Measurements from ENCODE around the gene IRGM. TPM values are rescaled to one million over a fixed set of nuclear protein-coding genes. Genes with fewer than 3 reads are reported as not detected.
"Not testable (repeated sequence)": the region's sequence is repeated elsewhere in the genome, so short reads cannot be mapped to it uniquely, and the experiment has no call there.

Gene IRGM
- total RNA-seq, 2 donors from 2014 or later = 4.1 to 7.6 TPM

DNA sequence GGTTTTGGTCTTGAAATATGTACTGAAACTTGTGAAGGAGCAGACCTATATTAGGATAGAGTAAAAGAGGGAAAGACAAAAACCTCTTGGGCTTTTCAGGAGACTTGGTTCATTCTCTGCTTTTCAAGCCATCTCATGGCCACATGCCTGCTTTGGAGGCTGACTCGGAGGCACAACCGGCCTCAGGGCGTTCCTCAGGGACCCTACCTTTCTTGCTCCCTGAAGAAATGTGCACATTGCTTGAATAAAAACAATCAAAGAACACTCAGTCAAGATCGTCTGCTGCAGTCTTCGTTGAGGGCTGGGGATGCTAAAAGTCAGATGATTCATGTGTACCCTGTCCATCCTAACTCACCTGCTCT is 994 bp downstream of the IRGM start:
- H3K9me3 Mint-ChIP-seq = no peaks in the 10 kb centered on the region
- H3K4me3 Mint-ChIP-seq = peak overlapping the region; percentile 79 to 87

DNA sequence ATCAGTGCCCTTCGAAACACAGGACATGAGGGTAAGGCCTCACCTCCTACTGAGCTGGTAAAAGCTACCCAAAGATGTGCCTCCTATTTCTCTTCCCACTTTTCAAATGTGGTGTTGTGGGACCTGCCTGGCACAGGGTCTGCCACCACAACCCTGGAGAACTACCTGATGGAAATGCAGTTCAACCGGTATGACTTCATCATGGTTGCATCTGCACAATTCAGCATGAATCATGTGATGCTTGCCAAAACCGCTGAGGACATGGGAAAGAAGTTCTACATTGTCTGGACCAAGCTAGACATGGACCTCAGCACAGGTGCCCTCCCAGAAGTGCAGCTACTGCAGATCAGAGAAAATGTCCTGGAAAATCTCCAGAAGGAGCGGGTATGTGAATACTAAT is 1.9 kb downstream of the IRGM start:
- H3K36me3 Mint-ChIP-seq (ENCODE audit: insufficient read depth in 2 of 2) = peaks cover 3 to 4% of the 10 kb centered on the region in 2 donors
- H3K9me3 Mint-ChIP-seq = no peaks in the 10 kb centered on the region
- DNase-seq (no peak), ATAC-seq (replicated peaks in 1 of 2) (no peak)
- no peak overlapping the region for H3K27ac Mint-ChIP-seq
- H3K4me1 Mint-ChIP-seq (ENCODE audit: low read depth) = peaks cover 21% of the 10 kb centered on the region
- no peaks in the 10 kb centered on the region for H3K27me3 Mint-ChIP-seq (ENCODE audit: low read depth)
- peak overlapping the region in 1 of 2 donors; percentile 14 for H3K4me3 Mint-ChIP-seq

More for the DNA sequence above, 994 bp downstream of the IRGM start:
- no peaks in the 10 kb centered on the region for H3K27me3 Mint-ChIP-seq (ENCODE audit: low read depth)
- ATAC-seq (replicated peaks in 1 of 2) (no peak), DNase-seq (no peak)
- no peak overlapping the region for H3K27ac Mint-ChIP-seq
- H3K4me1 Mint-ChIP-seq (ENCODE audit: low read depth) = peaks cover 21% of the 10 kb centered on the region
- peaks cover 3 to 4% of the 10 kb centered on the region in 2 donors for H3K36me3 Mint-ChIP-seq (ENCODE audit: insufficient read depth in 2 of 2)

DNA sequence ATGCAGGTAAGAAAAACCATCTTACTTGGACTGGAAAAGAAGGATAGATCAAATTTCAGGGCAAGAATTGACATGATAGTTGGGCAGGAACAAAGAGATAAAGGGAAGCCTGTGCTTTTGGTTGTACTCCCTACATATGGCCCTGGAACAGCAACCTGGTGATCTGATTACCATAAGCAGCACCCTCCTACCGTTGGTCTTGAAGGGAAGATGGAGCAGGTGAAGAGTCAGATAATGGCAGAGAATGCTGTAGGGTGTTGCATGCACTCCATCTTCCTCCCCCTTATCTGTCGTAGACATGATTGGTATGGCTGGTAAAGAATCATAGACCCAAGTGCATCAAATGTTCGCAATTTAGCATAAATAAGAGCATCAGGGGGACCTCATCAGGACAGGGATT is 4.7 kb downstream of the IRGM start:
- DNase-seq (no peak), ATAC-seq (replicated peaks in 1 of 2) (no peak)
- Mint-ChIP-seq H3K9me3 (peaks cover 0 to 2% of the 10 kb centered on the region in 2 donors), H3K4me1 (ENCODE audit: low read depth) (peaks cover 19% of the 10 kb centered on the region), H3K27ac (no peak overlapping the region), H3K27me3 (ENCODE audit: low read depth) (no peaks in the 10 kb centered on the region), H3K4me3 (no peak overlapping the region), H3K36me3 (ENCODE audit: insufficient read depth in 2 of 2) (peaks cover 0 to 5% of the 10 kb centered on the region in 2 donors)

DNA sequence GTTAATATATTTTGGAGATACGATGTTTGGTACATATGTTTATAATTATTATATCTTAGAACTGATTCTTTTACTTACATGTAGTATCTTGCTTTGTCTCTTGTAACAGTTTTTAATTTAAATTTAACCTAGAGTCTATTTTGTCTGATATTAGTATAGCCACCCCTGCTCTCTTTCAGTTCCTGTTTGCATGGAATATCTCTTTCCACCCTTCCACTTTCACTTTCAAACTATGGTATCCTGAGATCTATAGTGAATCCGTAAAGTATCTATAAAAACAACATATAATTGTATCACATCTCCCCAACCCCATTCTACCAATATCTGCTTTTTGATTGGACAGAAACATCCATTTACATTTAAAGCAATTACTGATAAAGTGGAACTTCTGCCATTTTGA is 7.2 kb downstream of the IRGM start:
- no peaks in the 10 kb centered on the region for H3K27me3 Mint-ChIP-seq (ENCODE audit: low read depth)
- H3K9me3 Mint-ChIP-seq = peaks cover 0 to 2% of the 10 kb centered on the region in 2 donors
- no peaks in the 10 kb centered on the region for H3K4me1 Mint-ChIP-seq (ENCODE audit: low read depth)
- H3K4me3 Mint-ChIP-seq = peak overlapping the region in 1 of 2 donors; percentile 74
- H3K36me3 Mint-ChIP-seq (ENCODE audit: insufficient read depth in 2 of 2) = peaks cover 0 to 3% of the 10 kb centered on the region in 2 donors
- ATAC-seq (replicated peaks in 1 of 2) = no peak
- H3K27ac Mint-ChIP-seq = no peak overlapping the region
- no peak for DNase-seq

DNA sequence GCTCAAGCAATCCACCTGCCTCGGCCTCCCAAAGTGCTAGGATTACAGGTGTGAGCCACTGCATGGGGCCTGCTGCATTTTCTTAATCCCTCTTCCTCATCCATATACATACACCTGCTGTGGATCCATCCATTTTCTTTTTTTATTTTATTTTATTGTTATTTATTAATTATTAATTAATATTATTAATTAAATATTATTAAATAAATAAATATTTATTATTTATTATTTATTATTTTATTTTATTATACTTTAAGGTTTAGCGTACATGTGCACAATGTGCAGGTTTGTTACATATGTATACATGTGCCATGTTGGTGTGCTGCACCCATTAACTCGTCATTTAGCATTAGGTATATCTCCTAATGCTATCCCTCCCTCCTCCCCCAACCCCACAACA is 10.4 kb downstream of the IRGM start:
- H3K9me3 Mint-ChIP-seq = peaks cover 3 to 11% of the 10 kb centered on the region in 2 donors
- H3K27me3 Mint-ChIP-seq (ENCODE audit: low read depth); ATAC-seq (replicated peaks in 1 of 2); DNase-seq; H3K4me3 Mint-ChIP-seq; H3K27ac Mint-ChIP-seq; H3K36me3 Mint-ChIP-seq (ENCODE audit: insufficient read depth in 2 of 2); H3K4me1 Mint-ChIP-seq (ENCODE audit: low read depth): not testable (repeated sequence)

DNA sequence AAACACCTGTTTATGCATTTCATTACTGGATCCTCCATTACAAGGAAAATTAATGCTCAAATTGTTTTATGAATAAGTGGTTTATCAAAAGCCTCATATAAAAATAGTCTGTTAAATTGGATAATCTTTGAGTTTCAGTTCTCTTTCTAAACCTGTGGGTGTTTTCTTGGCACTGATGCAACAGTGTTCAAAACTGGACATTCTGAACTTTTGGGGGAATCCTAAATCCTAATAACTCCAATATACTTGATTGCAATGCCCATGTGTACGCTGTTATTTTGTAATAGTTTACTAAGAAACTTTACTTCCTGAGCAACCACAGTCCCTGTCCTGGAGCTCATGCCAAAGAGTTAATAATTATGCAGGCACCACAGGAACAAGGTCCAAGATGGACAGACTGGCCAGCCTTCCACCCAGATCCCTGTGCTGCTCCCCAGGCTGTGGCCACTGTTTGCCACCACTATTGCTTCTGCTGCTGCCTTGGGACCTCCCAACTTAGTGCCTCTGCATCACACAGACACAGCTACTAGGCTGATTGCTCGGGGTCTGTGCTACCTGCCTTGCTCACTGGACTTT is 14.0 kb downstream of the IRGM start:
- H3K9me3 Mint-ChIP-seq = peaks cover 4 to 11% of the 10 kb centered on the region in 2 donors
- H3K4me1 Mint-ChIP-seq (ENCODE audit: low read depth) = no peaks in the 10 kb centered on the region
- peaks cover 6 to 7% of the 10 kb centered on the region in 2 donors for H3K36me3 Mint-ChIP-seq (ENCODE audit: insufficient read depth in 2 of 2)
- no peak overlapping the region for H3K27ac Mint-ChIP-seq
- no peak overlapping the region for H3K4me3 Mint-ChIP-seq
- no peak for DNase-seq
- no peak for ATAC-seq (replicated peaks in 1 of 2)
- peaks cover 7% of the 10 kb centered on the region for H3K27me3 Mint-ChIP-seq (ENCODE audit: low read depth)

DNA sequence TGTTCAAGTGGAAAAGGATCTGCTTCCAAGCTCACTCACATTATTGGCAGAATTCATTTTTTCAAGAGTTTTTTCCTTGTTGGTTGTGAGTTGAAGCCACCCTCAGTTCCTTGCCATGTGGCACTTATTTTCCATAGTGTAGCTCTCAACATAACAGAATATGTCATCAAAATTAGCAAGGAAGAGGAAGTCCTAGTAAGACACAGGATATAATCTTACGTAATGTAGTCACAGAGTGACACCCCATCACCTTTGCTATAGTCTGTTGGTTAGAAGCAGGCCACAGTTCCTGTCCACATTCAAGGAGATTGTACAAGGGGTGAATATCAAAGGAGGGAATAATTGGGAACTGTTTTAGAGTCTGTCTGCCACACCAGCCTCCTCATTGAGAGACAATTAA is 15.7 kb downstream of the IRGM start:
- no peak for ATAC-seq (replicated peaks in 1 of 2)
- no peak for DNase-seq
- Mint-ChIP-seq H3K4me1 (ENCODE audit: low read depth) (no peaks in the 10 kb centered on the region), H3K36me3 (ENCODE audit: insufficient read depth in 2 of 2) (peaks cover 6 to 7% of the 10 kb centered on the region in 2 donors), H3K4me3 (no peak overlapping the region), H3K27ac (no peak overlapping the region), H3K9me3 (peaks cover 5 to 11% of the 10 kb centered on the region in 2 donors), H3K27me3 (ENCODE audit: low read depth) (peaks cover 7% of the 10 kb centered on the region)

DNA sequence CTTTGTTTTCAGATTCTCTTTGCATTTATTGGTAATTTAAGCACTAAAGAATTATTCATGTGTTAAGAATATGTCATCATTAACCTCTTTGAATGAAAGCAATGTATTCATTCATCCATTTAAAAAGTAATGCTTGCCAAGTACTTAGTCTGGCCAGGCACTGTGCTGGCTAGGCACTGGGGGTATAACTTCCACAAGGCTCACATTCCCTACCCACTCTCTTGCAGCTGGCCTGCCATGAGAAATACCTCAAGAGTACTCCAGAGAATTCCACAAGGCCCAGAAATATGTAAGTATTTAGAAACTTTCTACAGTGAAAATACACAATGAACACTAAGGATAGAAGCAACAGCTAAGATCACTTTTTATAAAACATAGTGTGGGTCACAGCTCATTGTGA is 33.0 kb downstream of the IRGM start:
- Mint-ChIP-seq H3K9me3 (peaks cover 7 to 16% of the 10 kb centered on the region in 2 donors), H3K27me3 (ENCODE audit: low read depth) (no peaks in the 10 kb centered on the region)
- no peak for DNase-seq

DNA sequence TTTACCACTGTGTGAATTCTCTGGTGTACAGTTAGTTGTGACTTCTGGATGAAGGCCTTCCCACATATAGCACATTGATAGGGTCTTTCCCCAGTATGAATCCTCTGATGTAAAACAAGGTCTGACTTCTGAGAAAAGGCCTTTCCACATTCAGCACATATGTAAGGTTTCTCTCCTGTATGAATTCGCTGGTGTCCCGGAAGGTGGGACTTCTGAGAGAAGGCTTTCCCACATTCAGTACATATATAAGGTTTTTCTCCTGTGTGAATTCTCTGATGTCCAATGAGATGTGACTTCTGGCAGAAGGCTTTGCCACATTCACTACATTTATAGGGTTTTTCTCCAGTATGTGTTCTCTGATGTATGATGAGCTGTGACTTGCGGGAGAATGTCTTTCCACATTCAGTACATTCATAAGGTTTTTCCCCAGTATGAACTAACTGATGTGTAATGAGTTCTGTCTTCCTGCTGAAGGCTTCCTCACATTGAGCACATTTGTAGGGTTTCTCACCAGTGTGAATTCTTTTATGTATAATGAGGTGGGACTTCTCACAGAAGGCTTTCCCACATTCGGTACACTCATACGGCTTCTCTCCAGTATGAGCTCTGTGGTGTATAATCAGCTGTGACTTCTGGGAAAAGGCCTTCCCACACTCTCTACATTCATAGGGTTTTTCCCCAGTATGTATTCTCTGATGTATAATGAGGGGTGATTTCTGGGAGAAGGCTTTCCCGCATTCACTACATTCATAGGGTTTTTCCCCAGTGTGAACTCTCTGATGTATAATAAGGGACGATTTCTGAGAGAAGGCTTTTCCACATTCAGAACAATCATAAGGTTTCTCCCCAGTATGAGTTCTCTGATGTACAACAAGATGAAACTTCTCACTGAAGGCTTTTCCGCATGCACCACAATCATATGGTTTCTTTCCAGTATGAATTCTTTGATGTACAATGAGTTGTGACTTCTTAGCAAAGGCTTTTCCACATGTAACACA is 49.4 kb downstream of the IRGM start:
- H3K27me3 Mint-ChIP-seq (ENCODE audit: low read depth) = peaks cover 4% of the 10 kb centered on the region
- peaks cover 36 to 62% of the 10 kb centered on the region in 2 donors for H3K36me3 Mint-ChIP-seq (ENCODE audit: insufficient read depth in 2 of 2)
- H3K4me1 Mint-ChIP-seq (ENCODE audit: low read depth) = no peaks in the 10 kb centered on the region
- peaks cover 37 to 40% of the 10 kb centered on the region in 2 donors for H3K9me3 Mint-ChIP-seq
- H3K27ac Mint-ChIP-seq = no peak overlapping the region
- DNase-seq = no peak
- no peak overlapping the region for H3K4me3 Mint-ChIP-seq
- no peak for ATAC-seq (replicated peaks in 1 of 2)

More for the DNA sequence above, 33.0 kb downstream of the IRGM start:
- no peak overlapping the region for H3K4me3 Mint-ChIP-seq
- ATAC-seq (replicated peaks in 1 of 2) = no peak
- no peak overlapping the region for H3K27ac Mint-ChIP-seq
- no peaks in the 10 kb centered on the region for H3K4me1 Mint-ChIP-seq (ENCODE audit: low read depth)
- H3K36me3 Mint-ChIP-seq (ENCODE audit: insufficient read depth in 2 of 2) = peaks cover 10% of the 10 kb centered on the region in 2 donors

Other genes starting within 250 kb of the IRGM start
- under 1 TPM; 0.30 to 0.36 TPM for gene SYNPO, start 205.9 kb upstream of the IRGM start, total RNA-seq
- under 1 TPM in 1 of 2 donors, not detected in 1; 0.16 TPM for gene MYOZ3, start 185.3 kb upstream of the IRGM start, total RNA-seq
- 10 to 100 TPM; 86.2 to 97.2 TPM for gene RBM22, start 145.5 kb upstream of the IRGM start, total RNA-seq
- gene DCTN4, start 87.5 kb upstream of the IRGM start, total RNA-seq = 10 to 100 TPM; 58.1 to 61.5 TPM
- 10 to 100 TPM; 24.7 to 38.0 TPM for gene SMIM3, start 67.8 kb upstream of the IRGM start, total RNA-seq
- gene ZNF300, start 58.5 kb downstream of the IRGM start, total RNA-seq = under 1 TPM; 0.44 to 0.79 TPM
- gene GPX3, start 174.1 kb downstream of the IRGM start, total RNA-seq = not detected
- 100 to 1,000 TPM; 358 to 420 TPM for gene TNIP1, start 234.5 kb downstream of the IRGM start, total RNA-seq